Keratinocyte (primary cell): ENCODE measurements around the gene ANKRD60. TPM values are rescaled to one million over a fixed set of nuclear protein-coding genes. Genes with fewer than 3 reads are reported as not detected.

Experiments
- DNase-seq: peaks from one replicate; pipeline ENCODE4 v3.0.0-alpha.2; 2011; ENCODE audit warnings: low read depth, missing footprints, low spot score
- FAIRE-seq: peaks from 2 replicates; lab custom pipeline; 2011; peaks lifted over from hg19 to GRCh38; lab: Jason Lieb, UNC
- H2AFZ ChIP-seq: 2 replicates; pipeline ENCODE4 v1.6.0; 2012; ENCODE audit warnings: low read length, control low read depth, inconsistent platforms; ENCODE audit not compliant: control insufficient read depth
- H3K27ac ChIP-seq: 2 replicates; pipeline ENCODE4 v1.5.1; 2011; ENCODE audit warnings: low read length; ENCODE audit not compliant: control insufficient read depth, insufficient read depth
- H3K27me3 ChIP-seq: 3 replicates; pipeline ENCODE4 v1.6.0; 2011; ENCODE audit warnings: low read length; ENCODE audit not compliant: control insufficient read depth, insufficient read depth; ENCODE audit errors: extremely low read depth
- H3K36me3 ChIP-seq, 2 experiments: 2 replicates in 1 of 2; 3 replicates in 1 of 2; pipeline ENCODE4 v1.5.1; 2011; ENCODE audit warnings: low read length in 2 of 2, mild to moderate bottlenecking in 1 of 2; ENCODE audit not compliant: control insufficient read depth in 2 of 2, insufficient read depth in 2 of 2; ENCODE audit errors: extremely low read depth in 1 of 2
- H3K4me1 ChIP-seq: 3 replicates; pipeline ENCODE4 v1.5.1; 2011; ENCODE audit warnings: low read length; ENCODE audit not compliant: control insufficient read depth, insufficient read depth; ENCODE audit errors: extremely low read depth
- H3K4me2 ChIP-seq: 3 replicates; pipeline ENCODE4 v1.6.0; 2011; ENCODE audit warnings: low read depth, low read length; ENCODE audit not compliant: control insufficient read depth, insufficient read depth; ENCODE audit errors: extremely low read depth
- H3K4me3 ChIP-seq, 3 experiments: fragments of 200-600 bp in 1 of 3; sonication (generic) in 1 of 3; 2 replicates in 2 of 3; 3 replicates in 1 of 3; pipeline ENCODE4 v1.5.1; 2011 to 2016; ENCODE audit warnings: low read length in 3 of 3, mild to moderate bottlenecking in 3 of 3, control low read depth in 2 of 3, inconsistent platforms in 1 of 3, low read depth in 1 of 3, mixed read lengths in 1 of 3, mixed run types in 1 of 3, moderate library complexity in 1 of 3; ENCODE audit not compliant: control insufficient read depth in 2 of 3, insufficient read depth in 2 of 3; ENCODE audit errors: extremely low read depth in 1 of 3
- H3K79me2 ChIP-seq: 2 replicates; pipeline ENCODE4 v1.6.0; 2012; ENCODE audit warnings: low read length; ENCODE audit not compliant: control insufficient read depth, insufficient read depth
- H3K9ac ChIP-seq: 3 replicates; pipeline ENCODE4 v1.6.0; 2011; ENCODE audit warnings: low read length; ENCODE audit not compliant: control insufficient read depth, insufficient read depth; ENCODE audit errors: extremely low read depth
- H3K9me1 ChIP-seq: 3 replicates; pipeline ENCODE4 v1.6.0; 2011; ENCODE audit warnings: low read length; ENCODE audit not compliant: control insufficient read depth, insufficient read depth; ENCODE audit errors: extremely low read depth
- H3K9me3 ChIP-seq: 2 replicates; pipeline ENCODE4 v1.5.1; 2012; ENCODE audit warnings: low read depth, low read length; ENCODE audit not compliant: control insufficient read depth
- H4K20me1 ChIP-seq: 3 replicates; pipeline ENCODE4 v1.6.0; 2011; ENCODE audit warnings: low read length; ENCODE audit not compliant: control insufficient read depth, insufficient read depth; ENCODE audit errors: extremely low read depth
- CTCF ChIP-seq, 3 experiments: IDR thresholded peaks in 1 of 3; conservative IDR thresholded peaks in 1 of 3; optimal IDR thresholded peaks in 1 of 3; 2 replicates in 2 of 3; 3 replicates in 1 of 3; pipeline versions ENCODE3 to v1.5.1; 2011; ENCODE audit warnings: low read length in 3 of 3, mild to moderate bottlenecking in 3 of 3, moderate library complexity in 2 of 3, control low read depth in 1 of 3, inconsistent platforms in 1 of 3; ENCODE audit not compliant: insufficient read depth in 2 of 3; ENCODE audit errors: extremely low read depth in 1 of 3
- EZH2 ChIP-seq: IDR thresholded peaks from one replicate; pipeline ENCODE4 v1.6.1; 2012; ENCODE audit warnings: inconsistent platforms, mild to moderate bottlenecking, low read length, moderate library complexity
- dilution Hi-C: fragments of 300-500 bp; cut with MboI; formaldehyde crosslinking; loops from one replicate; pipeline ENCODE4 v1.7.0; 2020; ENCODE audit warnings: low sequenced_read_pairs; ENCODE audit not compliant: extremely low pct_ligation_motif_present
- polyA plus RNA-seq, 5 experiments: library from polyadenylated mRNA; depleted of rRNA in 3 of 5; stranded (reverse) in 3 of 5; stranded (forward) in 1 of 5; unstranded in 1 of 5; fragments of >200 nt; gene quantifications; 1 replicate in 1 of 5; 2 replicates in 3 of 5; 3 replicates in 1 of 5; pipeline versions ENCODE4 v1.2.1 to v1.2.3, GENCODE V29; 2011 to 2012; ENCODE audit warnings: missing spikeins in 2 of 5, low read depth in 1 of 5, low replicate concordance in 1 of 5

Gene ANKRD60
- polyA plus RNA-seq, 1 donor (not counting 4 experiments of a cell fraction or from before 2014, with no cell fraction given), result not detected

GRCh38 chr20:58198384-58198783 lies 30.1 kb downstream of the ANKRD60 start:
- H3K27me3 ChIP-seq, result peaks cover 11% of the 10 kb centered on the region
- no peaks in the 10 kb centered on the region for H3K36me3 ChIP-seq
- dilution Hi-C loops, result loop anchor here (25.0 kb wide), 1 partner anchor 586 kb away; the partner anchor contains the start of gene ZBP1
- H3K27ac ChIP-seq, result no peak overlapping the region
- FAIRE-seq, result no peak
- H3K79me2 ChIP-seq, result no peaks in the 10 kb centered on the region
- H3K4me3 ChIP-seq, result no peak overlapping the region
- H3K4me1 ChIP-seq, result no peaks in the 10 kb centered on the region
- DNase-seq, result no peak
- no peak overlapping the region for H3K4me2 ChIP-seq
- H2AFZ ChIP-seq, result no peak overlapping the region
- no peaks in the 10 kb centered on the region for H3K9me1 ChIP-seq
- no peaks in the 10 kb centered on the region for H3K9me3 ChIP-seq
- no peaks in the 10 kb centered on the region for H4K20me1 ChIP-seq
- no peak for TF ChIP-seq EZH2
- TF ChIP-seq CTCF (optimal IDR thresholded peaks at IDR 0.05 in 1 of 3, IDR thresholded peaks at IDR 0.05 in 1 of 3, conservative IDR thresholded peaks at IDR 0.05 in 1 of 3; ENCODE audit: extremely low read depth in 1 of 3, insufficient read depth in 2 of 3, low read length in 3 of 3), result no peak
- no peak overlapping the region for H3K9ac ChIP-seq

- FAIRE-seq (no peak), DNase-seq (no peak)
- TF ChIP-seq EZH2 (no peak), CTCF (optimal IDR thresholded peaks at IDR 0.05 in 1 of 3, IDR thresholded peaks at IDR 0.05 in 1 of 3, conservative IDR thresholded peaks at IDR 0.05 in 1 of 3; ENCODE audit: extremely low read depth in 1 of 3, insufficient read depth in 2 of 3, low read length in 3 of 3) (no peak)
- Histone ChIP-seq H3K9ac (no peak overlapping the region), H3K79me2 (no peaks in the 10 kb centered on the region), H3K4me2 (no peak overlapping the region), H4K20me1 (no peaks in the 10 kb centered on the region), H3K9me3 (no peaks in the 10 kb centered on the region), H3K4me3 (no peak overlapping the region), H3K27me3 (peaks cover 12% of the 10 kb centered on the region), H3K36me3 (no peaks in the 10 kb centered on the region), H3K27ac (no peak overlapping the region), H2AFZ (no peak overlapping the region), H3K9me1 (no peaks in the 10 kb centered on the region), H3K4me1 (no peaks in the 10 kb centered on the region)
- dilution Hi-C loops, result loop anchor here (25.0 kb wide), 1 partner anchor 585 kb away; the partner anchor contains the start of gene ZBP1
These were observed 31.3 kb downstream of the ANKRD60 start for GRCh38 chr20:58197185-58197469.
